K562 (cell line): Measurements from ENCODE around the gene TRIM40. TPM values are rescaled to one million over a fixed set of nuclear protein-coding genes. Genes with fewer than 3 reads are reported as not detected.

Source experiments
- ATAC-seq: fragments of 200-7000 bp; cut with Tn5 transposase; 3 replicates; pipeline ENCODE4 v1.9.1; 2020; ENCODE audit warnings: moderate library complexity
- BruUV-seq: library from RNA; stranded (reverse); fragments of 400-500 nt; replicated peaks from 2 replicates; lab custom pipeline; 2021; lab: Mats Ljungman, UMichigan
- CTCF ChIA-PET: fragments of 300-600 bp; formaldehyde crosslinking; extraction: SDS; loops from one replicate; lab custom pipeline; 2021; ENCODE audit warnings: low intra/inter-chr PET ratio; lab: Yijun Ruan, JAX
- POLR2A ChIA-PET: fragments of 300-600, 350-650 bp; sonication (Branson Sonifier 250); formaldehyde crosslinking; extraction: SDS; loops from one replicate; lab custom pipeline; 2021; ENCODE audit warnings: antibody characterized with exemption, inconsistent platforms; lab: Yijun Ruan, JAX
- DNase-seq, 4 experiments: peaks; one replicate each; pipeline versions ENCODE4 v3.0.0 to v3.0.0-alpha.2; 2011 to 2018; ENCODE audit warnings: low spot score in 3 of 4, mixed read lengths in 3 of 4; ENCODE audit errors: extremely low read depth in 1 of 4
- FAIRE-seq: peaks from 2 replicates; lab custom pipeline; 2011; peaks lifted over from hg19 to GRCh38; lab: Jason Lieb, UNC
- H2AFZ ChIP-seq: 2 replicates; pipeline ENCODE4 v1.6.0; 2011; ENCODE audit warnings: low read depth, low read length, control low read depth, inconsistent platforms
- H3K27ac ChIP-seq: fragments of 200-600 bp; 3 replicates; pipeline ENCODE4 v1.8.0; 2011; ENCODE audit warnings: low read depth, mild to moderate bottlenecking, control low read depth, inconsistent platforms, low read length, moderate library complexity, mixed read lengths; ENCODE audit errors: extremely low read depth
- H3K27me3 ChIP-seq, 2 experiments: fragments of 300-600 bp in 1 of 2; 2 replicates in 1 of 2; 3 replicates in 1 of 2; pipeline versions ENCODE4 v1.6.0 to v1.8.0; 2011; ENCODE audit warnings: inconsistent platforms in 2 of 2, low read length in 2 of 2, mild to moderate bottlenecking in 1 of 2, mixed read lengths in 1 of 2, moderate library complexity in 1 of 2; ENCODE audit not compliant: control insufficient read depth in 2 of 2, insufficient read depth in 2 of 2
- H3K36me3 ChIP-seq: fragments of 300-600 bp; 3 replicates; pipeline ENCODE4 v1.8.0; 2011; ENCODE audit warnings: mild to moderate bottlenecking, low read length, inconsistent platforms; ENCODE audit not compliant: control insufficient read depth, insufficient read depth
- H3K4me1 ChIP-seq, 2 experiments: fragments of 200-600 bp in 1 of 2; replicated peaks in 1 of 2; 2 replicates in 1 of 2; 3 replicates in 1 of 2; pipeline versions ENCODE4 v1.5.1 to v1.8.0; 2011; ENCODE audit warnings: inconsistent platforms in 2 of 2, low read length in 2 of 2, mild to moderate bottlenecking in 1 of 2, mixed read lengths in 1 of 2, moderate library complexity in 1 of 2; ENCODE audit not compliant: control insufficient read depth in 2 of 2, insufficient read depth in 2 of 2
- H3K4me2 ChIP-seq: 2 replicates; pipeline ENCODE4 v1.6.1; 2011; ENCODE audit warnings: low read length, control low read depth, inconsistent platforms, mixed read lengths; ENCODE audit not compliant: insufficient read depth
- H3K4me3 ChIP-seq: fragments of 200-600 bp; sonication (generic), shearing (Covaris generic); 2 replicates; pipeline ENCODE4 v1.5.1; 2016; ENCODE audit warnings: control low read depth, inconsistent platforms
- H3K79me2 ChIP-seq: fragments of 200-600 bp; 3 replicates; pipeline ENCODE4 v1.8.0; 2011; ENCODE audit warnings: low read length, inconsistent platforms; ENCODE audit not compliant: control insufficient read depth, insufficient read depth
- H3K9ac ChIP-seq, 2 experiments: 2 replicates each; pipeline versions ENCODE4 v1.6.0 to v1.6.1; 2011; ENCODE audit warnings: low read depth in 2 of 2, low read length in 2 of 2, control low read depth in 1 of 2, inconsistent platforms in 1 of 2, mild to moderate bottlenecking in 1 of 2, mixed read lengths in 1 of 2; ENCODE audit not compliant: insufficient read depth in 1 of 2
- H3K9me1 ChIP-seq: one replicate; pipeline ENCODE4 v1.6.0; 2011; ENCODE audit warnings: inconsistent platforms, mild to moderate bottlenecking, low read length, moderate library complexity; ENCODE audit not compliant: control insufficient read depth, insufficient read depth
- H3K9me3 ChIP-seq: replicated peaks from 2 replicates; pipeline ENCODE4 v1.5.1; 2011; ENCODE audit warnings: low read depth, low read length, inconsistent platforms; ENCODE audit not compliant: control insufficient read depth, insufficient read depth
- H4K20me1 ChIP-seq: replicated peaks from 2 replicates; pipeline ENCODE4 v1.6.1; 2011; ENCODE audit warnings: low read length, inconsistent platforms, mixed read lengths; ENCODE audit not compliant: control insufficient read depth, insufficient read depth
- CBFA2T2 ChIP-seq: fragments of 450-650 bp; conservative IDR thresholded peaks from 2 replicates; pipeline ENCODE4 v1.6.1; 2017; ENCODE audit warnings: mild to moderate bottlenecking
- NR3C1 ChIP-seq: sonication (generic); formaldehyde crosslinking; IDR thresholded peaks from 2 replicates; pipeline ENCODE4 v1.8.1; 2022; ENCODE audit warnings: missing genetic modification reagents
- POLR2AphosphoS2 ChIP-seq: IDR thresholded peaks from 2 replicates; pipeline ENCODE4 v1.6.1; 2012; ENCODE audit warnings: low read length, improper control_type of control experiment
- RB1 ChIP-seq: fragments of 450-650 bp; IDR thresholded peaks from 2 replicates; pipeline ENCODE4 v1.6.1; 2017; ENCODE audit warnings: low read depth, mild to moderate bottlenecking
- SMARCE1 ChIP-seq: fragments of 450-650 bp; IDR thresholded peaks from 2 replicates; pipeline ENCODE4 v1.7.1; 2016; ENCODE audit warnings: mild to moderate bottlenecking
- SMC3 ChIP-seq: conservative IDR thresholded peaks from 2 replicates; pipeline ENCODE4 v1.6.1; 2011; ENCODE audit warnings: low read depth, low read length, improper control_type of control experiment; ENCODE audit not compliant: insufficient read depth
- ZNF3 ChIP-seq: fragments of 250-450 bp; sonication (Bioruptor Pico); IDR thresholded peaks from 2 replicates; pipeline ENCODE4 v1.5.0; 2021; ENCODE audit warnings: mild to moderate bottlenecking, moderate library complexity
- WGBS: fragments of 100-300 bp; shearing (Covaris generic); methylation state at CpG from one replicate; pipeline ENCODE4 v1.1.6; 2016; ENCODE audit warnings: low coverage, mixed read lengths; ENCODE audit not compliant: insufficient coverage; ENCODE audit errors: missing lambda C conversion rate; 5-methylcytosine and 5-hydroxymethylcytosine counted together
- in situ Hi-C: fragments of 300-500 bp; cut with MboI; formaldehyde crosslinking; loops from 4 replicates; pipeline ENCODE4 v1.15.0; 2018; ENCODE audit warnings: inconsistent platforms, mixed read lengths
- intact Hi-C: fragments of 100-400 bp; cut with micrococcal nuclease; formaldehyde crosslinking; loops from 2 replicates; pipeline ENCODE4 v1.14.2; 2022
- polyA plus RNA-seq, 8 experiments: library from polyadenylated mRNA; depleted of rRNA in 4 of 8; stranded (reverse) in 5 of 8; unstranded in 3 of 8; fragments of >200 nt; fragmentation: Nextera tagmentation in 2 of 8; fragmentation: Illumina TruSeq in 1 of 8; extraction: Ambion mirVana in 2 of 8; extraction: Trizol in 1 of 8; gene quantifications; 2 replicates each; pipeline versions ENCODE4 v1.2.1 to v1.2.3, GENCODE V29; 2011 to 2014; ENCODE audit warnings: inconsistent platforms in 1 of 8, missing spikeins in 1 of 8
- total RNA-seq, 7 experiments: library from RNA; depleted of rRNA in 6 of 7; stranded (reverse); fragments of >200 nt in 6 of 7; fragmentation: Illumina TruSeq in 2 of 7; extraction: Trizol in 2 of 7; gene quantifications; 2 replicates each; pipeline versions ENCODE4 v1.2.1 to v1.2.3, GENCODE V29; 2011 to 2021; ENCODE audit warnings: low replicate concordance in 1 of 7
- TF ChIP-seq, protein P1 (sequence below): fragments of 450-650 bp; formaldehyde crosslinking; IDR thresholded peaks from 2 replicates; pipeline ENCODE4 v1.4.0; 2022; ENCODE audit warnings: missing genetic modification characterization

TRIM40 gene
- total and polyA plus RNA-seq, 9 of the 15 experiments (the other 6 are each of a cell fraction or from before 2014, with no cell fraction given): 0.04 to 0.08 TPM; not detected in 7

DNA sequence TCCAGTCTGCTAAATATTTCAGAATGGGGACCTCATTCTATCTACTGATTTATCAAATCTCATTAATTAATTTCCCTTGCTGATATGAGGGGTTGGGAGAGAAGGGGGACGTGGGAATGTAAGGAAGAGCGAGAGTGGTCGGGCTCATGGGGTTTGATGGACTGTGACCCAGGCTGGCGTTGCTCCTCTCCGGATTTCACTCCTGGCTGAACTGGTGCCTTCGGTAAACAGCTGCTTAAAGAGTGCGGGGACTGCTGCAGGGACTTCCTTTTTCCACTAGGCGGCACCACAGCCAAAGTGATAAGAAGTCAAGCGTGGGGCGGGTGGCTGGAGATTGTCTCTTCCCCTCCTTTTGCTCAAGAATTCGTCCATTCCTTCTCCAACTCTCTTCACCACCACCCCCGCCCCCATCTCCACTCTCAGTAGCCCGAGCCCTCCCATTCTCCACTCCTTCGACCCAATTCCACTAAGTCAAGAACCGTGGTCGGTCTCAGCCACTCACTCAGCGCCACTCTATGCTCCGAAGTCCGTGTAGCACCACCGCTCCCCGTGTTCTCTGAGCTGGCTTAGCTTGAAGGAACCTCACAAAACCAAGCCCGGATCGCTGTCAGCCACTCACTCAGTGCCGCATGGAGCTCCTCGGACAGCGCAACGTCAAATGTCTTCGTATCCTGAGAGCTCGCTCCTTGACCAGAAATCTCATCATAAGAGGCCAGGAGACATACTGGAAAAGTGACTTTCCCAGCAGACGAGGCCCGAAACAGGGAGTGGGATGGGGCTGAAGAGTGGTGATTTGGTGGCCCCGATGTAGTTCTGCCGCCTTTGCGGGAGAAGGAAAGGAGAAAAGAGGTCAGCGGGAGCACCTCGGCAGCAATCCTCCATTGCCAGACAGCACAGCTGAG is 32.7 kb upstream of the TRIM40 start:
- CTCF ChIA-PET: interaction anchor here (0.7 to 4.2 kb wide), 6 partner anchors 27 to 294 kb away, joined by 3 to 66 read pairs (median 6); no protein-coding TSS in a partner anchor
- in situ Hi-C loops: no loop called here
- H3K9me1 ChIP-seq: no peaks in the 10 kb centered on the region
- peak overlapping the region; percentile 98 for H2AFZ ChIP-seq
- H3K36me3 ChIP-seq: no peaks in the 10 kb centered on the region
- H3K79me2 ChIP-seq: no peaks in the 10 kb centered on the region
- peak overlapping the region; percentile 86 for H3K4me2 ChIP-seq
- POLR2A ChIA-PET: interaction anchor here (0.7 to 1.3 kb wide), 5 partner anchors 23 to 466 kb away, joined by 3 to 5 read pairs (median 3); partner anchors contain the start of gene POLR1H
- peaks cover 25 to 34% of the 10 kb centered on the region in 2 experiments for H3K4me1 ChIP-seq
- H3K4me3 ChIP-seq: no peak overlapping the region
- H3K27ac ChIP-seq: no peak overlapping the region
- ATAC-seq (peak; percentile 87), DNase-seq (peak; percentile 88 to 93 (median 88)), FAIRE-seq (peak; percentile 97)
- H4K20me1 ChIP-seq: no peaks in the 10 kb centered on the region
- no peaks in the 10 kb centered on the region for H3K9me3 ChIP-seq
- intact Hi-C loops: loop anchor here (1.0 to 10.0 kb wide), 5 partner anchors 28 to 294 kb away; partner anchors contain the start of gene PPP1R11
- no TSS peak for BruUV-seq
- peaks cover 17 to 29% of the 10 kb centered on the region in 2 experiments; a peak in 4 of 5 replicates for H3K27me3 ChIP-seq
- peak overlapping the region in 1 of 2 experiments; percentile 80; a peak in 2 of 4 replicates for H3K9ac ChIP-seq
- 35% methylated on average over 35 of the region's 36 CpGs for WGBS
- TF ChIP-seq NR3C1 (CRISPR knock-in tag) (no peak), ZNF3 (CRISPR knock-in tag) (no peak), RB1 (peak; percentile 62; the same call in 1 of the 2 replicates), POLR2AphosphoS2 (no peak), SMC3 (peak; percentile 84), SMARCE1 (no peak), CBFA2T2 (no peak)
- TF ChIP-seq, protein P1, sequence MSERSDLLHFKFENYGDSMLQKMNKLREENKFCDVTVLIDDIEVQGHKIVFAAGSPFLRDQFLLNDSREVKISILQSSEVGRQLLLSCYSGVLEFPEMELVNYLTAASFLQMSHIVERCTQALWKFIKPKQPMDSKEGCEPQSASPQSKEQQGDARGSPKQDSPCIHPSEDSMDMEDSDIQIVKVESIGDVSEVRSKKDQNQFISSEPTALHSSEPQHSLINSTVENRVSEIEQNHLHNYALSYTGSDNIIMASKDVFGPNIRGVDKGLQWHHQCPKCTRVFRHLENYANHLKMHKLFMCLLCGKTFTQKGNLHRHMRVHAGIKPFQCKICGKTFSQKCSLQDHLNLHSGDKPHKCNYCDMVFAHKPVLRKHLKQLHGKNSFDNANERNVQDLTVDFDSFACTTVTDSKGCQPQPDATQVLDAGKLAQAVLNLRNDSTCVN (CRISPR knock-in tag): peak; percentile 12; the same call in 1 of the 2 replicates
